H1 (cell line): ENCODE data around the gene ELP5. TPM values are rescaled to one million over a fixed set of nuclear protein-coding genes. Genes with fewer than 3 reads are reported as not detected.

ENCODE experiments used
- CTCF ChIA-PET: fragments of 300-600 bp; sonication (Branson Sonifier 250); formaldehyde crosslinking; loops from one replicate; lab custom pipeline; 2021; ENCODE audit not compliant: partially characterized antibody; lab: Charles Lee
- POLR2A ChIA-PET: fragments of 300-600 bp; sonication (Branson Sonifier 250); formaldehyde crosslinking; loops from one replicate; lab custom pipeline; 2021; ENCODE audit warnings: inconsistent platforms; ENCODE audit not compliant: partially characterized antibody; lab: Charles Lee
- DNase-seq, 2 experiments: peaks; one replicate each; pipeline versions ENCODE4 v3.0.0 to v3.0.0-alpha.2; 2010 to 2022; ENCODE audit warnings: low spot score in 2 of 2, low read depth in 1 of 2, mixed read lengths in 1 of 2
- FAIRE-seq: peaks from 2 replicates; lab custom pipeline; 2011; peaks lifted over from hg19 to GRCh38; lab: Jason Lieb, UNC
- H2AFZ ChIP-seq: 2 replicates; pipeline ENCODE4 v1.8.1; 2012; ENCODE audit warnings: low read length, inconsistent platforms
- H2AK5ac ChIP-seq: 2 replicates; pipeline ENCODE4 v1.6.1; 2013; ENCODE audit warnings: low read depth, low read length
- H2BK120ac ChIP-seq: replicated peaks from 2 replicates; pipeline ENCODE3; 2013; ENCODE audit warnings: low read depth, low read length, inconsistent platforms
- H2BK12ac ChIP-seq: 2 replicates; pipeline ENCODE4 v1.6.1; 2013; ENCODE audit warnings: low read depth, low read length
- H2BK15ac ChIP-seq: 2 replicates; pipeline ENCODE4 v1.6.1; 2013; ENCODE audit warnings: low read length
- H2BK20ac ChIP-seq: 2 replicates; pipeline ENCODE4 v1.6.1; 2013; ENCODE audit warnings: low read length
- H2BK5ac ChIP-seq: 2 replicates; pipeline ENCODE4 v1.6.1; 2013; ENCODE audit warnings: low read depth, low read length
- H3K14ac ChIP-seq: 2 replicates; pipeline ENCODE4 v1.6.1; 2013; ENCODE audit warnings: inconsistent platforms; ENCODE audit not compliant: insufficient read length
- H3K18ac ChIP-seq: 2 replicates; pipeline ENCODE4 v1.6.1; 2013; ENCODE audit warnings: low read length; ENCODE audit errors: extremely low read depth
- H3K23ac ChIP-seq: 2 replicates; pipeline ENCODE4 v1.6.1; 2013; ENCODE audit warnings: inconsistent platforms; ENCODE audit not compliant: insufficient read length
- H3K23me2 ChIP-seq: 2 replicates; pipeline ENCODE4 v1.6.1; 2013; ENCODE audit warnings: low read depth, low read length
- H3K27ac ChIP-seq: 2 replicates; pipeline ENCODE4 v1.6.1; 2011; ENCODE audit warnings: low read depth, low read length, inconsistent platforms
- H3K27me3 ChIP-seq, 4 experiments: replicated peaks in 1 of 4; 1 replicate in 1 of 4; 2 replicates in 3 of 4; pipeline versions ENCODE4 v1.6.1 to v1.8.1; 2011 to 2013; ENCODE audit warnings: low read length in 3 of 4, mild to moderate bottlenecking in 3 of 4, inconsistent platforms in 2 of 4, mixed read lengths in 2 of 4, moderate library complexity in 1 of 4; ENCODE audit not compliant: control insufficient read depth in 3 of 4, insufficient read depth in 3 of 4; ENCODE audit errors: extremely low read depth in 1 of 4
- H3K36me3 ChIP-seq, 4 experiments: 2 replicates each; pipeline versions ENCODE4 v1.6.1 to v1.8.1; 2011 to 2013; ENCODE audit warnings: mild to moderate bottlenecking in 4 of 4, low read length in 3 of 4, moderate library complexity in 2 of 4, control low read depth in 1 of 4, inconsistent platforms in 1 of 4; ENCODE audit not compliant: insufficient read depth in 4 of 4, control insufficient read depth in 2 of 4
- H3K4ac ChIP-seq: replicated peaks from 2 replicates; pipeline ENCODE3; 2013; ENCODE audit warnings: low read length, low read depth, mixed read lengths, inconsistent platforms; ENCODE audit not compliant: insufficient read length
- H3K4me1 ChIP-seq, 4 experiments: replicated peaks in 1 of 4; 1 replicate in 1 of 4; 2 replicates in 3 of 4; pipeline versions ENCODE4 v1.6.1 to v1.8.1; 2011 to 2013; ENCODE audit warnings: low read length in 3 of 4, inconsistent platforms in 2 of 4, mixed read lengths in 1 of 4; ENCODE audit not compliant: insufficient read depth in 4 of 4, control insufficient read depth in 3 of 4
- H3K4me2 ChIP-seq, 2 experiments: 2 replicates each; pipeline versions ENCODE4 v1.6.1 to v1.8.1; 2011 to 2013; ENCODE audit warnings: low read depth in 2 of 2, low read length in 2 of 2, control low read depth in 1 of 2, inconsistent platforms in 1 of 2, mild to moderate bottlenecking in 1 of 2; ENCODE audit not compliant: insufficient read depth in 1 of 2
- H3K4me3 ChIP-seq, 4 experiments: fragments of 200-600, 300-600 bp in 1 of 4; sonication (generic), shearing (Covaris generic), sonication (Bioruptor Twin) in 1 of 4; 2 replicates each; pipeline versions ENCODE4 v1.5.1 to v1.8.1; 2011 to 2016; ENCODE audit warnings: low read length in 4 of 4, low read depth in 3 of 4, control low read depth in 2 of 4, inconsistent platforms in 2 of 4, mild to moderate bottlenecking in 2 of 4, mixed read lengths in 1 of 4, moderate library complexity in 1 of 4; ENCODE audit not compliant: insufficient read depth in 2 of 4; ENCODE audit errors: extremely low read depth in 1 of 4
- H3K56ac ChIP-seq: replicated peaks from 2 replicates; pipeline ENCODE3; 2013; ENCODE audit warnings: low read depth, mild to moderate bottlenecking, mixed read lengths, low read length, inconsistent platforms; ENCODE audit not compliant: insufficient read length
- H3K79me1 ChIP-seq: 2 replicates; pipeline ENCODE4 v1.6.1; 2013; ENCODE audit warnings: low read depth, low read length, control low read depth
- H3K79me2 ChIP-seq, 2 experiments: 2 replicates each; pipeline versions ENCODE4 v1.6.1 to v1.8.1; 2012 to 2013; ENCODE audit warnings: low read length in 2 of 2, mild to moderate bottlenecking in 2 of 2, inconsistent platforms in 1 of 2; ENCODE audit not compliant: insufficient read depth in 2 of 2, control insufficient read depth in 1 of 2
- H3K9ac ChIP-seq, 4 experiments: replicated peaks in 1 of 4; 1 replicate in 1 of 4; 2 replicates in 3 of 4; pipeline versions ENCODE4 v1.6.1 to v1.8.1; 2011 to 2013; ENCODE audit warnings: low read depth in 3 of 4, low read length in 3 of 4, control low read depth in 2 of 4, mild to moderate bottlenecking in 2 of 4, moderate library complexity in 2 of 4, inconsistent platforms in 1 of 4; ENCODE audit errors: extremely low read depth in 1 of 4
- H3K9me3 ChIP-seq, 2 experiments: 2 replicates each; pipeline versions ENCODE4 v1.6.1 to v1.8.1; 2012 to 2013; ENCODE audit warnings: mild to moderate bottlenecking in 2 of 2, moderate library complexity in 2 of 2, control low read depth in 1 of 2, inconsistent platforms in 1 of 2, low read depth in 1 of 2, low read length in 1 of 2, mixed read lengths in 1 of 2; ENCODE audit not compliant: insufficient read depth in 2 of 2
- H4K20me1 ChIP-seq, 2 experiments: replicated peaks in 1 of 2; 2 replicates each; pipeline versions ENCODE3 to v1.8.1; 2011 to 2013; ENCODE audit warnings: inconsistent platforms in 2 of 2, low read length in 2 of 2, mild to moderate bottlenecking in 1 of 2; ENCODE audit not compliant: insufficient read depth in 2 of 2, control insufficient read depth in 1 of 2
- H4K5ac ChIP-seq: 2 replicates; pipeline ENCODE4 v1.6.1; 2013; ENCODE audit warnings: low read length, low read depth, mixed read lengths, inconsistent platforms; ENCODE audit not compliant: insufficient read length
- H4K8ac ChIP-seq: 2 replicates; pipeline ENCODE4 v1.8.0; 2013; ENCODE audit warnings: mild to moderate bottlenecking, moderate library complexity, low read length, inconsistent platforms; ENCODE audit not compliant: insufficient read depth; ENCODE audit errors: extremely low read depth
- H4K91ac ChIP-seq: replicated peaks from 2 replicates; pipeline ENCODE3; 2013; ENCODE audit warnings: low read length, mixed read lengths, inconsistent platforms; ENCODE audit not compliant: insufficient read length
- SIX5 ChIP-seq: IDR thresholded peaks from 2 replicates; pipeline ENCODE4 v1.6.1; 2011; ENCODE audit warnings: mild to moderate bottlenecking, low read depth, low read length
- TBP ChIP-seq: IDR thresholded peaks from 2 replicates; pipeline ENCODE4 v1.6.1; 2011; ENCODE audit warnings: low read depth, low read length, improper control_type of control experiment
- WGBS, 2 experiments: shearing (Covaris generic) in 1 of 2; methylation state at CpG; one replicate each; pipeline versions ENCODE4 v1.1.6 to v1.1.7; 2013 to 2015; ENCODE audit warnings: low lambda C conversion rate in 2 of 2, mixed read lengths in 2 of 2, inconsistent platforms in 1 of 2, low coverage in 1 of 2, missing lambda C conversion rate in 1 of 2; ENCODE audit not compliant: insufficient replicate concordance in 2 of 2, insufficient coverage in 1 of 2, insufficient read length in 1 of 2; ENCODE audit errors: extremely low coverage in 1 of 2, missing lambda C conversion rate in 1 of 2; 5-methylcytosine and 5-hydroxymethylcytosine counted together
- polyA plus RNA-seq, 7 experiments: library from polyadenylated mRNA; depleted of rRNA in 3 of 7; stranded (reverse) in 5 of 7; unstranded in 2 of 7; fragments of >200 nt in 5 of 7; fragments of 200-250 nt in 2 of 7; gene quantifications; 1 replicate in 5 of 7; 2 replicates in 1 of 7; 4 replicates in 1 of 7; pipeline versions ENCODE4 v1.2.1 to v1.2.3, GENCODE V29; 2011 to 2013; ENCODE audit warnings: missing spikeins in 2 of 7, mixed read lengths in 2 of 7
- total RNA-seq: library from RNA; stranded (reverse); fragmentation: NEBNext Ultra II Directional; extraction: Animal tissue kit (Norgen Biotek cat#: 25700); gene quantifications from 2 replicates; pipeline ENCODE4 v1.2.1, GENCODE V29; 2021

ELP5 gene
- total and polyA plus RNA-seq, 2 of the 8 experiments (the other 6 are each of a cell fraction or from before 2014, with no cell fraction given): 75.4 to 107 TPM

DNA sequence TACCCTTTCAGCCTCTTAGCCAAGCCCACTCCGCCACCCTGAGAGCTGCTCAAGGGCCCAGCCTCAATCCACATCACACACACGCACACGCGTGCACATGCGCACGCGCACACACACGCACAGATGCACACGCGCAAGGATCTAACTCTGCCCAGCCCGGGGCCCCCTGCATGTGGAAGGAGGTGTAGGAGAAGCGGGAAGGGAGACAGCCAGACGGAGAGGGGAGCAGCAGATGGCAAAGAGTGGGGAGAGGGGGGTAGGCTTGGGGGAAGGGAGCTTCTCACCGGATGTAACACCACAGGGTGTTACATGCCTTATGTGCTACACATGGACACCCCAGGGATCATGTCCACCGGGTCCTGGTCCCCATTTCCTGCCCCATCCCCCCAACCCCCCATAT is 47.7 kb upstream of the ELP5 start:
- 90% methylated on average over 14 of the region's 15 CpGs; no CpG with 5 or more reads in 1 of the 2 experiments for WGBS, 2 experiments
- peaks cover 22% of the 10 kb centered on the region; the same call in 1 of the 2 replicates for H3K79me1 ChIP-seq
- H2BK5ac ChIP-seq: no peak overlapping the region
- POLR2A ChIA-PET: interaction anchor here (1.4 to 2.0 kb wide), 2 partner anchors 14 to 58 kb away, joined by 4 to 8 read pairs; partner anchors contain the start of genes CLDN7 and DLG4
- H3K14ac ChIP-seq: no peak overlapping the region
- H3K79me2 ChIP-seq: peaks cover 0 to 27% of the 10 kb centered on the region in 2 experiments; a peak in 1 of 4 replicates
- peak overlapping the region; percentile 11 to 69 (median 38); a peak in 3 of 8 replicates for H3K4me3 ChIP-seq
- H2BK12ac ChIP-seq: no peak overlapping the region
- no peak overlapping the region for H2AK5ac ChIP-seq
- peak overlapping the region in 2 of 4 experiments; percentile 13 to 22; a peak in 2 of 7 replicates for H3K9ac ChIP-seq
- no peak overlapping the region for H3K4ac ChIP-seq
- peaks cover 3 to 20% of the 10 kb centered on the region in 2 experiments for H4K20me1 ChIP-seq
- no peak overlapping the region for H4K5ac ChIP-seq
- no peak overlapping the region for H4K91ac ChIP-seq
- peaks cover 5 to 27% (median 23%) of the 10 kb centered on the region in 4 experiments for H3K4me1 ChIP-seq
- no peaks in the 10 kb centered on the region for H3K9me3 ChIP-seq
- CTCF ChIA-PET: interaction anchor here (0.7 to 0.8 kb wide), 2 partner anchors 26 to 34 kb away, joined by 3 to 4 read pairs; no protein-coding TSS in a partner anchor
- H3K23ac ChIP-seq: no peak overlapping the region
- no peaks in the 10 kb centered on the region; a peak in 1 of 7 replicates for H3K27me3 ChIP-seq
- FAIRE-seq (no peak), DNase-seq (no peak)
- peaks cover 19 to 30% (median 25%) of the 10 kb centered on the region in 4 experiments for H3K36me3 ChIP-seq
- no peak overlapping the region for H2BK120ac ChIP-seq
- H2BK20ac ChIP-seq: no peak overlapping the region
- peak overlapping the region; percentile 68 for H3K27ac ChIP-seq
- no peak overlapping the region; the same call in 1 of the 2 replicates for H3K18ac ChIP-seq
- peak overlapping the region; percentile 38; the same call in 1 of the 2 replicates for H4K8ac ChIP-seq
- H3K56ac ChIP-seq: no peak overlapping the region
- H3K23me2 ChIP-seq: peaks cover 18% of the 10 kb centered on the region; the same call in 1 of the 2 replicates
- no peak overlapping the region for H2BK15ac ChIP-seq
- no peak overlapping the region for H2AFZ ChIP-seq
- peak overlapping the region; percentile 64 to 79 for H3K4me2 ChIP-seq
- TF ChIP-seq TBP (no peak), SIX5 (no peak)
